GM18951 (cell line): Measurements from ENCODE around the gene CIITA.
A peak's percentile ranks its signal among the peaks of the same experiment; 100 is the strongest.

Experiments
- POLR2A ChIP-seq: IDR thresholded peaks from 4 replicates; pipeline ENCODE4 v1.6.1; 2011; ENCODE audit warnings: mild to moderate bottlenecking; ENCODE audit not compliant: insufficient read length, insufficient read depth; ENCODE audit errors: extremely low read depth
- in situ Hi-C: fragments of 300-500 bp; cut with MboI; formaldehyde crosslinking; loops from one replicate; pipeline ENCODE4 v1.12.0; 2022; ENCODE audit warnings: low sequenced_read_pairs, mixed read lengths, inconsistent platforms; ENCODE audit not compliant: unreplicated experiment

The CIITA gene

GRCh38 chr16:10976634-10977033 lies 99.6 kb downstream of the CIITA start:
- TF ChIP-seq POLR2A, result no peak
- in situ Hi-C loops, result no loop called here

- no peak for TF ChIP-seq POLR2A
- in situ Hi-C loops, result no loop called here
These were observed 101.1 kb downstream of the CIITA start for GRCh38 chr16:10978124-10978523.

DNA sequence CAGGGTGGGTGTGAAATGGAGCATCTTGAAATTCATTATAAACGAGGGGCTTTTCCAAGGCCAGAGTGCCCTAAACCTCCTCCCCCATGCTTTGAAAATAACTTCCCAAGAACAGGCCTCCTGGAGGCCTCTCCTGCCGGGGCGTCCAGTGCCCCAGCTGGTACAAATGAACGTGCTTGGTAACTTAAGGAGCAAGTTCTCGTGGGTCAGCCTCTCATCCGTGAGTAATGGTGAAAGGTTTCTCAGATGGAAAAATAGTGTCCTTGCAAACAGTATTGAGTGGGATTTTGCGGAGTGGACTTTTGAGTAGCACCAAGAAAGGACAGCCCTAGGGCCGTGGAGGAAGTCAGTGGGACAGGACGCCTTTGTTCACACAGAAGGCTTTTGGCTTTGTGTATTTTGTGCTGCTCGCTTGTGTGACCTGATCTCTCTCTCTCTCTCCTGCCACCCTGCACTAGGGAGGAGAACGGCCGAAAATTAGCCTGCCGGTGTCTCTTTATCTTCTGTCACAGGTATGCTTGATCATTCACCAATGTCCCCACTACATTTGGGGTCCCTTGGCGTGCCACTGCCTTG lies 102.0 kb downstream of the CIITA start:
- no peak for TF ChIP-seq POLR2A
- in situ Hi-C loops, result no loop called here

DNA sequence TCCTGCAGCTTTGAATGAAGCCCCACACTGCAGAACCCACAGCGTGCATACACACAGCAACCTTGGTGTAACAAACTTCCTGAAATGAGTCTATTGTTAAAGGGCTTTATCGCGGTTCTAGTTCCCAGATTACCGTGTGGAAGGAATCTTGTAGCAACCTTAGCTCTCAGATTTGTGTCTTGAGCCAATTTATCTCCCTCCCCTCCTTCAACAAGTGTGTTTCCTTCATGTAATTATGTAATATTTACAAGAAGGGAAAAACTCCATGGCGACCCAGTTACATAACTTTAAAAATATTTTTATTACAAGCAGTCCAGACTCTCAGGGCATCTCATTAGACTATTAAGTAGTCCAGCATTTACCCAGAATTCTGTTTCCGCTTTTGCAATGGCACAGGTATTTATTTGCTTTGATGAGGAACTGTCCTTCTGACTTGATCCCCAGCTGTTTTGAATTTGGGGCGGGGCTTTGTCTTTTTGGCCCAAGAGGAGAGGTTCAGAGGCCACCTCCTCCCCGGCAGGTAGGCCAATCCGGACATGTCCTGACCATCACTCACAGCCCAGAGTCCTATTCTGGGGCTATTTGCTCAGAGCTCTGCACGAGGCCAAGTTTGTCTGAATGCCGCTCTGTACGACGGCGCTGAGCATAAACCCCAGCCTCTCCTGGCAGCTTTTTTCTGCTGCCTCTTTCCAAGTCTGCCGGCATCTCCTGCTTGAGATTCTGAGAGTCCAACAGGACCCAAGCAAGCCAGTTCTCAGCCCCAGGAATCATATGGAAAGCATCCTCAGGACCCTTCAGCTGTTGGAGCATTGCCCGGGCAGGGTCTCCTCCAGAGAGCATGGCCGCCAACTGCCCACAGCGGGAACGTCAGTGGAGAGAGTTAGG lies 103.0 kb downstream of the CIITA start:
- no peak for TF ChIP-seq POLR2A
- in situ Hi-C loops, result no loop called here

GRCh38 chr16:10980813-10981212 lies 103.8 kb downstream of the CIITA start:
- no peak for TF ChIP-seq POLR2A
- in situ Hi-C loops, result no loop called here

DNA sequence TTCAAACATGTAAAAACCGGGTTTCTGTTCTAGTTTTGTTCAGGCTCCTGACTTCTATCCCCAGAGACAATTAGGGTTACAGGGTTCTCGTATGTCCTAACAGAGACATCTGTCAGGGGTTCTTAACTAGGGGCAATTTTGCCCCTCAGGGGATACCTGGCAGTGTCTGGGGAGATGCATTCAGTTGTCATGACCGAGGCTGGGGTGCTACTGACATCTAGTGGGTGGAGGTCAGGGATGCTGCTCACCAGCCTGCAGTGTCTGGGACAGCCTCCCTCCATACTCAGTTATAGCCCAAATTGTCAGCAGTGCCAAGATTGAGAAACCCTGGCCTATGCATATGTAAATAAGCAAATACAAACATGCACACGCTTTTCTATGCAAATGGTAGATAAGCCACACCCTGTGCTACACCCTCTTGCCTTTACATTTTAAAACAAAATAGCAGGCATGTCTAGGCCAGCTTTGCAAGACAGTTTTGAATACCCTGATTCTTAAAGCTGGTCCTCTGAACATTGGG lies 104.8 kb downstream of the CIITA start:
- in situ Hi-C loops, result no loop called here
- no peak for TF ChIP-seq POLR2A

DNA sequence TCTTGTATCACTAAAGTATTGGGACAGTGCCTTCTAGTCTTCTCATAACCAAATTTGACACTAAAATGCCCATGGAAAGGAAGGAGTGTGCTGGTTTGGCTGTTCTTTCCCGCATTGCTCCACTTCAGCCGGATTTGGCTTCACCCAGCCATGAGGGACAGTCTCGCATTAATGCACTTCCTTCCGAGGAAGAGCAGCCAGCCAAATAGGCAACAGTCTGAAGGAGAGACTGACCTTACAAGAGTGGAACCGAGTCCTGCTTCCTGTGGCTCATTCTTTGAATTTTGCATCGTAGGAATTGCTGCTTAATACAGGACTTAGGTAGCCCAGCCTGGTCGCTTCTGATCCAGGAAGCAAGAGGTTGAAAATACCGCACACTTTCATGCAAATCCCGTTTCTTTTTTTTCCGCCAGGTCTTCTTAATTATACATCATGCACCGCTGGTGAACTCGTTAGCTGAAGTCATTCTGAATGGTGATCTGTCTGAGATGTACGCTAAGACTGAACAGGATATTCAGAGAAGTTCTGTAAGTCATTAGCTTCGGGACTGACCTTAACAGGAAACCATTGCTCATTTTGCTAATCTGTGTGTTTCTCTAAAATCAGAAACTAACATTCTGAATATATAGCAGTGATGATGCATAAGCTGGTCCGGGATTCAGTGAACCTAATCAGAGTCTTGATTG lies 105.6 kb downstream of the CIITA start:
- in situ Hi-C loops, result no loop called here

DNA sequence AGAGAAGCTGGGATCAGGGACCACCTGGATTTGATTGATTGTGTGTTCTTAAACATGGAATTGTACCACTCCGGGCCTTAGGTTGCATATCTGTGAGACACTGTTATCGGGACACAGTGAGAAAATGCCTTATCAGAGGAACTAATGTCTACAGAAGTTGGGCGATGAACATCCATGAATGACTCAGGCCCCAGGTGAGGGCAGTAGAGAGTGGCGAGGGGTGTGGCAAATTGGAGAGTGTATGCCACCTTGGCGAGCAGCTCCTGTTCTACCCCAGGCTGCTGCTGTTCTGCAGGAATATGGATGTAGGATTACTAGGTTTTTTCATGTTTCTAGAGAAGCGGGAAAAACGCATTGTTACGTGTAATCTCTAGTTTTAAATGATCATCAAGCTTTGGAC lies 106.2 kb downstream of the CIITA start:
- no peak for TF ChIP-seq POLR2A
- in situ Hi-C loops, result no loop called here

More for the DNA sequence above, 105.6 kb downstream of the CIITA start:
- peak; percentile 42 for TF ChIP-seq POLR2A

- no peak for TF ChIP-seq POLR2A
- in situ Hi-C loops, result no loop called here
These were observed 107.5 kb downstream of the CIITA start for GRCh38 chr16:10984509-10984908.
